Stomach smooth muscle (tissue), 2 donors: ENCODE data around the gene BYSL.

Experiments used
- H3K27ac ChIP-seq: one replicate; pipeline ENCODE4 v1.7.0; 2013; ENCODE audit warnings: mild to moderate bottlenecking, low read length, inconsistent platforms
- H3K27me3 ChIP-seq, 2 donors: one replicate each; pipeline ENCODE4 v1.7.0; 2013; ENCODE audit warnings: low read length in 2 of 2; ENCODE audit not compliant: insufficient read depth in 2 of 2, control insufficient read depth in 1 of 2
- H3K36me3 ChIP-seq, 2 donors: one replicate each; pipeline ENCODE4 v1.7.0; 2013; ENCODE audit warnings: low read length in 2 of 2; ENCODE audit not compliant: control insufficient read depth in 2 of 2, insufficient read depth in 2 of 2
- H3K4me1 ChIP-seq: one replicate; pipeline ENCODE4 v1.7.0; 2013; ENCODE audit warnings: low read length; ENCODE audit not compliant: control insufficient read depth, insufficient read depth
- H3K4me3 ChIP-seq, 2 donors: one replicate each; pipeline ENCODE4 v1.7.0; 2013; ENCODE audit warnings: low read length in 2 of 2
- H3K9ac ChIP-seq, 2 donors: one replicate each; pipeline ENCODE4 v1.7.0; 2013; ENCODE audit warnings: low read length in 2 of 2, mild to moderate bottlenecking in 1 of 2
- H3K9me3 ChIP-seq, 2 donors: one replicate each; pipeline ENCODE4 v1.7.0; 2013; ENCODE audit warnings: low read length in 2 of 2; ENCODE audit not compliant: control insufficient read depth in 2 of 2
- donor health status: healthy.
- donor health status: Pancreatic carcinoma.

Gene BYSL

DNA sequence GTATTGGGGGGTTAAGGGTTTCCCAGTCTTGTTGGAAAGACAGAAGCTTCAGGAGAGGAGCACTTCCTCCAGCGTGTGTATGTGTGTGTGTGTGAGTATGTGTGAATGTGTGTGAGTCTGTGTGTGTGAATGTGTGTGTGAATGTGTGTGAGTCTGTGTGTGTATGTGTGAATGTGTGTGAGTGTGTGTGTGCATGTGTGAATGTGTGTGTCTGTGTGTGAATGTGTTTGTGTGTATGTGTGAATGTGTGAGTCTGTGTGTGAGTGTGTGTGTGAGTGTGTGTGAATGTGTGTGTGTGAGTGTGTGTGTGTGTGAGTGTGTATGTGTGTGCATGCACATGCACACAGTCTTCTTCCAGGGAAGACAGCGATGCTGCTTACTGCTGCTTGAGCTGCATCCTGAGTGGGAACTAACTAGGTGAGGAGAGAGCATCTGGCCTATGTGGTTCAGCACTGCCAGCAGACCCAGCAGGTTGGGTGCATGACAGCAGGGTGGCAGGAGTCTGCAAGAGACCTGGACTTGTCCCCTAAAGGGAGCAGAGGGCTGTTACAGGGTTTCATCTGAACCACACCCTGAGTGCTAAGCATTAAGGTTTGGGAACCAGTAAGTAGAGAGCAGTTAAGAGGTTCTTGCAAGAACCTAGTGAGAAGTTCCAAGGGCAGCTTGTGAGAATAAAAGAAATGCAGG, 43.0 kb downstream of the BYSL start:
- H3K9me3 ChIP-seq, result no peaks in the 10 kb centered on the region
- no peaks in the 10 kb centered on the region for H3K27me3 ChIP-seq
- no peak overlapping the region for H3K27ac ChIP-seq
- no peak overlapping the region for H3K9ac ChIP-seq
- no peaks in the 10 kb centered on the region for H3K4me1 ChIP-seq
- H3K36me3 ChIP-seq, result peaks cover 0 to 2% of the 10 kb centered on the region in 2 donors
- no peak overlapping the region for H3K4me3 ChIP-seq

DNA sequence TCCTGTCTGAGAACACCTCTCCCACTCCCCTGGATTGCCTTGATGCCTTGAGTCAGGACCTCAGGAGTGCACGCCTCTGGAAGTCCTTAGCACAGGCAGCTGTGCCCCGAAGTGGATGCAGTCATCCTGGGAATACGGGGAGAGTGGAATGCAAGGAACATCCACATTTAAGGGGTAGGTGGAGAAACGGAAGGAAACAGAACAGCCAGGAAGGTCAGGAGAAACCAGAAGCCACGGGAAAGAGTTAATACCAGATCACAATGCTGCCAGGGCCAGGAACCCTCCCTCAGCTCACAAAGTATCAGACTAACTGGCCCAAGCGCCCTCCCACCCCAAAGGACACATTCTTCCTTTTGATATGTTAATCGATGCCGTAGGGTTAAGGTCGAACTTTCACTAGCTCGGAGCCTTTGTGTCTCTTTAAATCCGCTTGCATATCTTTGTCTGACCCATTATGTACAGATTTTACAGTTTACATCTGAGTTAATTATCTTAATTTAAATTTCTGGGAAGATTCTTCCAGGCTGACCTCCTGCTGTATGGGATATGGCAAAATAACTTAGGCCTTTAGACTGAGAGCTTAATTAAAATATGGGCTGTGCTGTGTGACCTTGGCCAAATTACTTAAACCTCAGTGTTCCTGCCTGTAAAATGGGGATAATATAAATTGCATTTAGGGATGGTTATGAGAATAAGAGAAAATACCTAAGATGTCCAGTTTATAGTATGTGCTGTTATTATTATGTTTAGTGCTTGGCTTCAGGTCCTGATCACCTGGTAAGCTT, 44.3 kb downstream of the BYSL start:
- Histone ChIP-seq H3K27ac (no peak overlapping the region), H3K36me3 (peaks cover 0 to 2% of the 10 kb centered on the region in 2 donors), H3K4me1 (no peaks in the 10 kb centered on the region), H3K4me3 (no peak overlapping the region), H3K9me3 (no peaks in the 10 kb centered on the region), H3K9ac (no peak overlapping the region), H3K27me3 (no peaks in the 10 kb centered on the region)

DNA sequence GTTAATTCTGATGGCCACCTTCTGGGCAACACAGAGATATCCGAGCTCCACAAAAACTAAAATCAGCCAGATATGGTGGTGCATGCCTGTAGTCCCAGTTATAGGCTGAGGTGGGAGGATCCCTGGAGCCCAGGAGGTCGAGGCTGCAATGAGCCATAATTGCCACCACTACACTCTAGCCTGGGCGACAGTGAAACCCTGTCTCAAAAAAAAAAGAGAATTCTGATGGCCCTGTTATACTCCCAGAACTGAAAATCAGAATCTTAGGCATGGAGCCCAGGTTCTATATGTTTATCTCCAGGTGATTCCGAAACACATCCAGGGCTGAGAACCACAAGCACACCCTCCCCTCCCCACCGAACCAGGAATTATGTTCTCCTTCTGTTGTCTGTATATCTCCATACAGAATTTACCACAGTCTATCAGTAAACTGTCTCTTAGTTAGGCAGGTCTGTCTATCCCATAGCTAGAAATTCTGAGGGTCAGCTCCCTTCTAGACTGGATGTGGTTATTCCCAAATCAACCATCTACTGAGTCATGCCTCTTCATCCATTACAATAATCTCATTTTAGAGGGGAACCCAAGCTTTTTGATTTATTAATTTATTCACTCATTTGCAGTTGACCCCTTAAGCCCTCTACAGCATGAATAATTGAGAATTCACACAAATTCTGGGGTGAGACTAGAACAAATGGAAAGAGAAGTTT, 45.1 kb downstream of the BYSL start:
- Histone ChIP-seq H3K27ac (no peak overlapping the region), H3K4me1 (no peaks in the 10 kb centered on the region)

DNA sequence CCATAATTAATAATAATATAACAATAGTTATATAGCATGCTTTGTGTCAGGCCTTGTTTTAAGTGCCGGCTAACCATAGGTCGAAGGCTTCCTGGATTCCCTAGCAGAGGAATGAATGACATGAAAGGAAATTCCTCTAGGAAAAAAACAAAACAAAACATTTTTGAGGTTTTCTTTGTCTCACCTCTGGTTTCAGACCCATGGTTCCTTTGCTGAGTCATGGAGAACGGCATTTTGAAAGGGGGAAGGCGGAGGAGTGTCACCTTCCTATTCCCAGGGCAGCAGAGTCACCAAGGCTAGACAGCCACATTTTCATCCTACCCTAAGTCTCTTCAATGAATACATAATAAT, 45.6 kb downstream of the BYSL start:
- no peak overlapping the region for H3K4me3 ChIP-seq
- no peaks in the 10 kb centered on the region for H3K27me3 ChIP-seq
- no peaks in the 10 kb centered on the region for H3K4me1 ChIP-seq
- no peak overlapping the region for H3K27ac ChIP-seq
- H3K9me3 ChIP-seq, result no peaks in the 10 kb centered on the region
- H3K36me3 ChIP-seq, result peaks cover 0 to 2% of the 10 kb centered on the region in 2 donors
- no peak overlapping the region for H3K9ac ChIP-seq

More for the DNA sequence above, 45.1 kb downstream of the BYSL start:
- H3K9ac ChIP-seq, result no peak overlapping the region
- no peaks in the 10 kb centered on the region for H3K9me3 ChIP-seq
- no peaks in the 10 kb centered on the region for H3K27me3 ChIP-seq
- peaks cover 0 to 2% of the 10 kb centered on the region in 2 donors for H3K36me3 ChIP-seq
- no peak overlapping the region for H3K4me3 ChIP-seq

GRCh38 chr6:41967312-41968287, 46.3 kb downstream of the BYSL start:
- Histone ChIP-seq H3K9me3 (no peaks in the 10 kb centered on the region), H3K36me3 (peaks cover 0 to 2% of the 10 kb centered on the region in 2 donors), H3K27me3 (no peaks in the 10 kb centered on the region), H3K9ac (no peak overlapping the region), H3K4me3 (no peak overlapping the region), H3K27ac (no peak overlapping the region), H3K4me1 (no peaks in the 10 kb centered on the region)

- no peak overlapping the region for H3K27ac ChIP-seq
- no peaks in the 10 kb centered on the region for H3K36me3 ChIP-seq
- no peaks in the 10 kb centered on the region for H3K4me1 ChIP-seq
- no peak overlapping the region for H3K9ac ChIP-seq
- no peak overlapping the region for H3K4me3 ChIP-seq
- no peaks in the 10 kb centered on the region for H3K27me3 ChIP-seq
- no peaks in the 10 kb centered on the region for H3K9me3 ChIP-seq
Observed at GRCh38 chr6:41970436-41970846, 49.1 kb downstream of the BYSL start.

DNA sequence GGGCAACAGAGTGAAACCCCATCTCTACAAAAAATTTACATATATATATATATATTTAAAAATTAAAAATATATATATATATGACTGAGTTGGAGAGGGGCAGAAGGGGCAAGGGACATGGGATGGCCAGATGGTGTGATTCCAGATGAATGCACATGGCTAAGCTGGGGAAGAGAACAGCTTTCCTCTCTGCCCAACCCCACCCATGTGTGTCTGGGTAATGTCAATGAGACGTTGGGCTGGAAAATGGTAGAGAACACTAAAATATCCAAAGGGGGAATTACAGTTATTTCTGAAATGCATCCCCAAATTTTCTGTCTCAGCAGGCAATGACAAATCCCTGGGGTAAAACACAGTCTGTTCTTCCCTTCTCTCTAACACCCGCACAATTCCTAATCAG, 51.5 kb downstream of the BYSL start:
- Histone ChIP-seq H3K36me3 (no peaks in the 10 kb centered on the region), H3K27me3 (no peaks in the 10 kb centered on the region), H3K4me3 (no peak overlapping the region)

DNA sequence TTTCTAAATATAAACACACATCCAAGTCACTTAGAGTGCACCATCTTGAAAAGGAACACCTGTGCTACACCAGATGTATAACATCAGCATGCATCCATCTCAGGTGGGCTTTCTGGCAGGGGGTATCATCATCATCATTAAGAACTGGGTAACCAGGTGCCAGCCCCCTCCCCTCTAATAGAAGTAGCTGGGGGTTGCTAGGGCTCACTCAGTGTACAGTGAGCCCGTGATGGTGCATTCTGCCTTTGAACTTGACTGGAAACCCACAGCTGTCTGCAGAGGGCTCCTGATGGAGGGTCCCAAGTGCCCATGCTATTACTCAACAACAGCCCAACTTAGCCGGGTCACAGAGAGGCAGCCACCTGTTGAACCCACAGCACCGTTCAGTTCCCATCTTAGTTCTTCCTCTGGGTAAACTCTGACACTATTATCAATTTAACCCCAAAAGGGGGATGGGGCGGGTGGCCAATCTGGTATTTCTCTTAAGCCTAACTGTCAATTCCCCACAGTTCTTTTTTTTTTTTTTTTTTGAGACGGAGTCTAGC, 53.1 kb downstream of the BYSL start:
- Histone ChIP-seq H3K27ac (no peak overlapping the region), H3K4me1 (no peaks in the 10 kb centered on the region), H3K9ac (no peak overlapping the region), H3K36me3 (no peaks in the 10 kb centered on the region), H3K27me3 (no peaks in the 10 kb centered on the region), H3K4me3 (no peak overlapping the region), H3K9me3 (no peaks in the 10 kb centered on the region)

More for the DNA sequence above, 51.5 kb downstream of the BYSL start:
- H3K4me1 ChIP-seq, result no peaks in the 10 kb centered on the region
- H3K27ac ChIP-seq, result no peak overlapping the region
- no peaks in the 10 kb centered on the region for H3K9me3 ChIP-seq
- H3K9ac ChIP-seq, result no peak overlapping the region

- no peaks in the 10 kb centered on the region for H3K4me1 ChIP-seq
Observed at GRCh38 chr6:41975276-41975675, 54.0 kb downstream of the BYSL start.

More at GRCh38 chr6:41975276-41975675, 54.0 kb downstream of the BYSL start:
- H3K4me3 ChIP-seq, result no peak overlapping the region
- no peaks in the 10 kb centered on the region for H3K36me3 ChIP-seq
- H3K9ac ChIP-seq, result no peak overlapping the region
- H3K9me3 ChIP-seq, result no peaks in the 10 kb centered on the region
- H3K27ac ChIP-seq, result no peak overlapping the region
- no peaks in the 10 kb centered on the region for H3K27me3 ChIP-seq
